PC-3 (cell line): Measurements from ENCODE around the gene RFX1. TPM values are rescaled to one million over a fixed set of nuclear protein-coding genes. Genes with fewer than 3 reads are reported as not detected.
"Not testable (repeated sequence)": the region's sequence is repeated elsewhere in the genome, so short reads cannot be mapped to it uniquely, and the experiment has no call there.

Source experiments
- ATAC-seq: fragments of 200-7000 bp; cut with Tn5 transposase; 2 replicates; pipeline ENCODE4 v1.9.1; 2020; ENCODE audit warnings: mild to moderate bottlenecking, moderate library complexity
- BruUV-seq: library from RNA; stranded (reverse); fragments of 400-500 nt; replicated peaks from 2 replicates; lab custom pipeline; 2021; lab: Mats Ljungman, UMichigan
- CTCF ChIA-PET: fragments of 300-600 bp; sonication (Branson Sonifier 250); formaldehyde crosslinking; loops from one replicate; lab custom pipeline; 2022; ENCODE audit warnings: antibody characterized with exemption; lab: Charles Lee
- POLR2A ChIA-PET: fragments of 300-600 bp; sonication (Branson Sonifier 250); formaldehyde crosslinking; loops from one replicate; lab custom pipeline; 2022; ENCODE audit warnings: antibody characterized with exemption; ENCODE audit not compliant: unreplicated experiment; lab: Charles Lee
- DNase-seq: peaks from one replicate; pipeline ENCODE4 v3.0.0-alpha.2; 2015
- H2AFZ ChIP-seq: fragments of 300-600 bp; sonication (generic); 2 replicates; pipeline ENCODE4 v1.6.0; 2016; ENCODE audit warnings: antibody characterized with exemption, low read length
- H3F3A ChIP-seq: fragments of 300-600 bp; sonication (generic); one replicate; pipeline ENCODE4 v1.6.0; 2017; ENCODE audit warnings: antibody characterized with exemption, low read length, control low read depth, mild to moderate bottlenecking; ENCODE audit not compliant: unreplicated experiment
- H3K27ac ChIP-seq: fragments of 300-600 bp; sonication (generic); 2 replicates; pipeline ENCODE4 v1.5.1; 2016; ENCODE audit warnings: mild to moderate bottlenecking, low read length
- H3K27me3 ChIP-seq: fragments of 300-600 bp; sonication (generic); 2 replicates; pipeline ENCODE4 v1.6.1; 2016; ENCODE audit warnings: low read length, mixed read lengths
- H3K36me3 ChIP-seq: fragments of 300-600 bp; sonication (generic); 2 replicates; pipeline ENCODE4 v1.6.1; 2016; ENCODE audit warnings: low read depth, mixed run types, low read length, mixed read lengths
- H3K4me1 ChIP-seq: fragments of 300-600 bp; sonication (generic); 2 replicates; pipeline ENCODE4 v1.5.1; 2016; ENCODE audit warnings: low read length; ENCODE audit not compliant: insufficient read depth
- H3K4me2 ChIP-seq: fragments of 300-600 bp; sonication (generic); 2 replicates; pipeline ENCODE4 v1.6.0; 2016; ENCODE audit warnings: low read length
- H3K4me3 ChIP-seq: fragments of 300-600 bp; sonication (generic); 2 replicates; pipeline ENCODE4 v1.5.1; 2016; ENCODE audit warnings: mild to moderate bottlenecking, low read length, mixed read lengths
- H3K79me2 ChIP-seq: fragments of 300-600 bp; sonication (generic); 2 replicates; pipeline ENCODE4 v1.6.1; 2017; ENCODE audit warnings: low read length, mixed read lengths
- H3K9ac ChIP-seq: fragments of 300-600 bp; sonication (generic); 2 replicates; pipeline ENCODE4 v1.6.0; 2016; ENCODE audit warnings: mild to moderate bottlenecking, low read length
- H3K9me2 ChIP-seq: fragments of 300-600 bp; sonication (generic); replicated peaks from 2 replicates; pipeline ENCODE4 v1.6.1; 2016; ENCODE audit warnings: mixed run types, low read length, mixed read lengths
- H3K9me3 ChIP-seq: fragments of 300-600 bp; sonication (generic); 2 replicates; pipeline ENCODE4 v1.6.1; 2016; ENCODE audit warnings: low read length, mixed read lengths
- H4K20me1 ChIP-seq: fragments of 300-600 bp; sonication (generic); 2 replicates; pipeline ENCODE4 v1.6.1; 2016; ENCODE audit warnings: low read length, mixed read lengths
- CTCF ChIP-seq: fragments of 300-600 bp; sonication (generic); conservative IDR thresholded peaks from 2 replicates; pipeline ENCODE4 v1.5.1; 2017; ENCODE audit warnings: antibody characterized with exemption, low read depth, mild to moderate bottlenecking, low read length
- EZH2 ChIP-seq: fragments of 300-600 bp; sonication (generic); IDR thresholded peaks from one replicate; pipeline ENCODE4 v1.6.1; 2017; ENCODE audit warnings: antibody characterized with exemption, mild to moderate bottlenecking, low read length; ENCODE audit not compliant: unreplicated experiment
- EZH2phosphoT487 ChIP-seq: fragments of 300-600 bp; sonication (generic); IDR thresholded peaks from 2 replicates; pipeline ENCODE4 v1.6.1; 2018; ENCODE audit warnings: mild to moderate bottlenecking, antibody characterized with exemption, low read length, borderline replicate concordance
- intact Hi-C: fragments of 100-400 bp; cut with micrococcal nuclease; formaldehyde crosslinking; loops from 2 replicates; pipeline ENCODE4 v1.9.0; 2023
- total RNA-seq: library from RNA; depleted of rRNA; stranded (reverse); fragments of >200 nt; gene quantifications from 2 replicates; pipeline ENCODE4 v1.2.3, GENCODE V29; 2014

RFX1 gene
- total RNA-seq, 1 experiment from 2014 or later, result 7.5 TPM

DNA sequence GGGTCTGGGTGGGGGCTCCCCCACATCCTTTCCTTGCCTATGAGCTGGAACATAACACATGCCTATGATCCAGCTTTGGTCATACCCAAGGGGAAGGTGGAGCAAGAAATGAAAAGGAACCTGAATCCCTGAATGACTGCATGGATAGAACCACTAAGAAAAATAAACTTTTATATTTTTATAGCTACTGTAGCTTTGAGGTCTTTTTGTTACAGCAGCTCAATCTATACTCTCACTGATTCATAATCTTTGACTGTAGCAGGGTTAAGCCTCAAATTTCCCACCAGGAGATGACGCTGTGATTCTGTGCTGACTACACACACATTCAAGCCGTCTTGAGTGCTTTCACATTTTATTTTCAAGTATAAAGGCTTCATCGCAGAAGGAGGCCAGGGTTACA is 46.9 kb upstream of the RFX1 start:
- H2AFZ ChIP-seq, result no peak overlapping the region
- H3K9me2 ChIP-seq, result no peaks in the 10 kb centered on the region
- no peak overlapping the region for H3K9ac ChIP-seq
- H3F3A ChIP-seq, result no peaks in the 10 kb centered on the region
- no peak overlapping the region for H3K27ac ChIP-seq
- TF ChIP-seq EZH2 (no peak), CTCF (no peak), EZH2phosphoT487 (no peak)
- H3K4me1 ChIP-seq, result peaks cover 4% of the 10 kb centered on the region
- DNase-seq (no peak), ATAC-seq (no peak)
- no TSS peak for BruUV-seq
- H3K4me3 ChIP-seq, result no peak overlapping the region
- POLR2A ChIA-PET, result no interaction called here
- intact Hi-C loops, result no loop called here
- peaks cover 6% of the 10 kb centered on the region for H3K36me3 ChIP-seq
- H4K20me1 ChIP-seq, result no peaks in the 10 kb centered on the region
- H3K4me2 ChIP-seq, result no peak overlapping the region
- H3K9me3 ChIP-seq, result peaks cover 4% of the 10 kb centered on the region; the same call in 1 of the 2 replicates
- H3K79me2 ChIP-seq, result no peaks in the 10 kb centered on the region
- CTCF ChIA-PET, result no interaction called here
- H3K27me3 ChIP-seq, result no peaks in the 10 kb centered on the region

- BruUV-seq, result TSS peak; percentile 44
- no peaks in the 10 kb centered on the region for H3K27me3 ChIP-seq
- no peaks in the 10 kb centered on the region for H3K4me1 ChIP-seq
- ChIA-PET POLR2A (interaction anchor here (0.6 kb wide), 1 partner anchor 201 kb away, joined by 4 read pairs; no protein-coding TSS in a partner anchor), CTCF (no interaction called here)
- no peak overlapping the region for H3K4me2 ChIP-seq
- no peak overlapping the region for H2AFZ ChIP-seq
- DNase-seq (no peak), ATAC-seq (no peak)
- no peaks in the 10 kb centered on the region for H3F3A ChIP-seq
- no peaks in the 10 kb centered on the region for H4K20me1 ChIP-seq
- no peak overlapping the region for H3K27ac ChIP-seq
- no peaks in the 10 kb centered on the region for H3K9me2 ChIP-seq
- no peak overlapping the region for H3K9ac ChIP-seq
- peaks cover 6% of the 10 kb centered on the region for H3K36me3 ChIP-seq
- intact Hi-C loops, result no loop called here
- TF ChIP-seq CTCF, result no peak
- no peak for TF ChIP-seq EZH2phosphoT487
- TF ChIP-seq EZH2, result no peak
- no peak overlapping the region for H3K4me3 ChIP-seq
- no peaks in the 10 kb centered on the region for H3K79me2 ChIP-seq
- peaks cover 4% of the 10 kb centered on the region; the same call in 1 of the 2 replicates for H3K9me3 ChIP-seq
Measured at GRCh38 chr19:14052470-14052869, 46.4 kb upstream of the RFX1 start.

GRCh38 chr19:14051980-14052379 is 45.9 kb upstream of the RFX1 start:
- no peak overlapping the region for H2AFZ ChIP-seq
- peaks cover 4% of the 10 kb centered on the region; the same call in 1 of the 2 replicates for H3K9me3 ChIP-seq
- H3K9ac ChIP-seq, result no peak overlapping the region
- no peaks in the 10 kb centered on the region for H3K9me2 ChIP-seq
- POLR2A ChIA-PET, result interaction anchor here (0.6 kb wide), 1 partner anchor 201 kb away, joined by 4 read pairs; no protein-coding TSS in a partner anchor
- intact Hi-C loops, result no loop called here
- DNase-seq (no peak), ATAC-seq (no peak)
- TF ChIP-seq EZH2phosphoT487 (no peak), CTCF (no peak), EZH2 (no peak)
- H3K79me2 ChIP-seq, result no peaks in the 10 kb centered on the region
- CTCF ChIA-PET, result no interaction called here
- no peak overlapping the region for H3K4me3 ChIP-seq
- no peaks in the 10 kb centered on the region for H3K4me1 ChIP-seq
- no peaks in the 10 kb centered on the region for H4K20me1 ChIP-seq
- H3F3A ChIP-seq, result no peaks in the 10 kb centered on the region
- no peak overlapping the region for H3K4me2 ChIP-seq
- BruUV-seq, result no TSS peak
- H3K36me3 ChIP-seq, result peaks cover 6% of the 10 kb centered on the region
- no peak overlapping the region for H3K27ac ChIP-seq
- no peaks in the 10 kb centered on the region for H3K27me3 ChIP-seq

GRCh38 chr19:14050961-14051360 is 44.8 kb upstream of the RFX1 start:
- H3K79me2 ChIP-seq, intact Hi-C loops, H4K20me1 ChIP-seq, H2AFZ ChIP-seq, H3K9me2 ChIP-seq, H3K4me1 ChIP-seq, H3F3A ChIP-seq, H3K27me3 ChIP-seq, DNase-seq, POLR2A ChIA-PET, H3K27ac ChIP-seq, ATAC-seq, H3K4me3 ChIP-seq, BruUV-seq, H3K4me2 ChIP-seq, H3K36me3 ChIP-seq, H3K9me3 ChIP-seq, CTCF ChIA-PET, H3K9ac ChIP-seq: not testable (repeated sequence)
